ENCODE data around the gene AGBL3.

AGBL3 gene

GRCh38 chr7:134946260-134946659 is 40.0 kb upstream of the AGBL3 start:
- ChIA-PET CTCF (no interaction called here), POLR2A (no interaction called here)
- DNase-seq (ENCODE audit: extremely low spot score), result no peak
- no peak for TF ChIP-seq ELF4 (IDR thresholded peaks at IDR 0.05)
- TF ChIP-seq ARNT (IDR thresholded peaks at IDR 0.05), result no peak
- no peak for TF ChIP-seq CTBP1 (IDR thresholded peaks at IDR 0.05; ENCODE audit: borderline replicate concordance)
- TF ChIP-seq TARDBP (IDR thresholded peaks at IDR 0.05), result no peak
- TF ChIP-seq SUZ12 (IDR thresholded peaks at IDR 0.05), result no peak
- TF ChIP-seq NFRKB (IDR thresholded peaks at IDR 0.05), result no peak
- no peak for TF ChIP-seq HDGF (IDR thresholded peaks at IDR 0.05; ENCODE audit: borderline replicate concordance)
- no peak for TF ChIP-seq LEF1 (IDR thresholded peaks at IDR 0.05; ENCODE audit: borderline replicate concordance)
- TF ChIP-seq BHLHE40 (IDR thresholded peaks at IDR 0.05; ENCODE audit: borderline replicate concordance), result no peak
- TF ChIP-seq PKNOX1 (IDR thresholded peaks at IDR 0.05), result no peak
- TF ChIP-seq FOXA1 (IDR thresholded peaks at IDR 0.05), result no peak
- no peak for TF ChIP-seq L3MBTL2 (conservative IDR thresholded peaks at IDR 0.05)
- TF ChIP-seq SP1 (IDR thresholded peaks at IDR 0.05), result no peak
- TF ChIP-seq FOXM1 (IDR thresholded peaks at IDR 0.05; ENCODE audit: borderline replicate concordance), result no peak
- TF ChIP-seq FOXK2 (IDR thresholded peaks at IDR 0.05), result no peak
- no peak for TF ChIP-seq ZNF384 (IDR thresholded peaks at IDR 0.05)

DNA sequence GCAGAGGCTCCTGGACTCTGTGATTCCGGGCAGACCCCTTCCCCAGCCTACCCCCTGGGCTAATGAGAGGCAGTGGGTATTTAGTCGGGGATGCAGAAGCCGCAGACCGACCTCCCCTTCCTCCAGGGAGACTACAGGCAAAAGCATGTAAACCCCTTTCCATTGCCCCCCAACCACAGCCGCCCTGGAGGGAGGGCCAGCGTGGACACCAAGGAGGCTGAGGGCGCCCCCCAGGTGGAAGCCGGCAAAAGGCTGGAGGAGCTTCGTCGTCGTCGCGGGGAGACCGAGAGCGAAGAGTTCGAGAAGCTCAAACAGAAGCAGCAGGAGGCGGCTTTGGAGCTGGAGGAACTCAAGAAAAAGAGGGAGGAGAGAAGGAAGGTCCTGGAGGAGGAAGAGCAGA is 39.0 kb upstream of the AGBL3 start:
- DNase-seq (ENCODE audit: extremely low spot score), result no peak
- POLR2A ChIA-PET, result no interaction called here
- TF ChIP-seq FOXM1 (IDR thresholded peaks at IDR 0.05; ENCODE audit: borderline replicate concordance) (no peak), PKNOX1 (IDR thresholded peaks at IDR 0.05) (no peak), ARNT (IDR thresholded peaks at IDR 0.05) (no peak), ZNF384 (IDR thresholded peaks at IDR 0.05) (no peak), CTBP1 (IDR thresholded peaks at IDR 0.05; ENCODE audit: borderline replicate concordance) (no peak), SUZ12 (IDR thresholded peaks at IDR 0.05) (no peak), FOXA1 (IDR thresholded peaks at IDR 0.05) (no peak), SP1 (IDR thresholded peaks at IDR 0.05) (no peak), TARDBP (IDR thresholded peaks at IDR 0.05) (no peak)
- CTCF ChIA-PET, result no interaction called here

GRCh38 chr7:134947831-134948230 is 38.5 kb upstream of the AGBL3 start:
- ChIA-PET CTCF (no interaction called here), POLR2A (no interaction called here)
- TF ChIP-seq NFRKB (IDR thresholded peaks at IDR 0.05), result no peak
- no peak for TF ChIP-seq TARDBP (IDR thresholded peaks at IDR 0.05)
- no peak for TF ChIP-seq SP1 (IDR thresholded peaks at IDR 0.05)
- DNase-seq (ENCODE audit: extremely low spot score), result no peak

GRCh38 chr7:134948246-134948645 is 38.1 kb upstream of the AGBL3 start:
- CTCF ChIA-PET, result no interaction called here
- no peak for DNase-seq (ENCODE audit: extremely low spot score)

DNA sequence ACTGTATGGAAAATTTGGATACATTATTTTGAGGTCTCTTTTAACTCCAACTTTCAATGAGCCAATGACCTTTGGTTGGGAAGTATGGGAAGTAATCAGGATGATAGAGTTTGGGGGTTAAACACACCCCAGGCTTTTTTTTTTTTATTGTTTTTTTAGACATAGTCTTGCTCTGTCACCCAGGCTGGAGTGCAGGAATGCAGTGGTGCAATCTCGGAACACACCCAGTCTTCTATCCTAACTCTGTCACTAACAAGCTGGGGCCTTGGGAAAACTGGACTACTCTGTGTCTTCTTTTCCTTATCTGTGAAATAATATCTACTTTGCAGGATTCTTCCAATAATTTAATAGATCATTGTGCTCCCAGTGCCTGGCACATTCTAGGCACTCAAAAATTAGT is 37.6 kb upstream of the AGBL3 start:
- ChIA-PET CTCF (no interaction called here), POLR2A (no interaction called here)
- no peak for TF ChIP-seq ZNF384 (IDR thresholded peaks at IDR 0.05)
- TF ChIP-seq FOXM1 (IDR thresholded peaks at IDR 0.05; ENCODE audit: borderline replicate concordance), result no peak
- DNase-seq (ENCODE audit: extremely low spot score), result no peak

More at GRCh38 chr7:134948246-134948645, 38.1 kb upstream of the AGBL3 start:
- TF ChIP-seq TARDBP (IDR thresholded peaks at IDR 0.05), result no peak
- no peak for TF ChIP-seq SP1 (IDR thresholded peaks at IDR 0.05)
- no peak for TF ChIP-seq SUZ12 (IDR thresholded peaks at IDR 0.05)
- no peak for TF ChIP-seq HDGF (IDR thresholded peaks at IDR 0.05; ENCODE audit: borderline replicate concordance)
- no peak for TF ChIP-seq ZNF384 (IDR thresholded peaks at IDR 0.05)
- no peak for TF ChIP-seq LEF1 (IDR thresholded peaks at IDR 0.05; ENCODE audit: borderline replicate concordance)
- TF ChIP-seq NFRKB (IDR thresholded peaks at IDR 0.05), result no peak
- TF ChIP-seq FOXM1 (IDR thresholded peaks at IDR 0.05; ENCODE audit: borderline replicate concordance), result no peak
- no peak for TF ChIP-seq FOXA1 (IDR thresholded peaks at IDR 0.05)
- no peak for TF ChIP-seq BHLHE40 (IDR thresholded peaks at IDR 0.05; ENCODE audit: borderline replicate concordance)
- POLR2A ChIA-PET, result no interaction called here

GRCh38 chr7:134949171-134949570 is 37.1 kb upstream of the AGBL3 start:
- ChIA-PET POLR2A (no interaction called here), CTCF (no interaction called here)
- DNase-seq (ENCODE audit: extremely low spot score), result no peak
- TF ChIP-seq CTBP1 (IDR thresholded peaks at IDR 0.05; ENCODE audit: borderline replicate concordance), result no peak
- no peak for TF ChIP-seq FOXM1 (IDR thresholded peaks at IDR 0.05; ENCODE audit: borderline replicate concordance)
- TF ChIP-seq SUZ12 (IDR thresholded peaks at IDR 0.05), result no peak
- no peak for TF ChIP-seq HDGF (IDR thresholded peaks at IDR 0.05; ENCODE audit: borderline replicate concordance)
- TF ChIP-seq NFRKB (IDR thresholded peaks at IDR 0.05), result no peak
- no peak for TF ChIP-seq FOXA1 (IDR thresholded peaks at IDR 0.05)
- TF ChIP-seq PKNOX1 (IDR thresholded peaks at IDR 0.05), result no peak
- TF ChIP-seq LEF1 (IDR thresholded peaks at IDR 0.05; ENCODE audit: borderline replicate concordance), result no peak
- no peak for TF ChIP-seq BHLHE40 (IDR thresholded peaks at IDR 0.05; ENCODE audit: borderline replicate concordance)
- TF ChIP-seq ZNF384 (IDR thresholded peaks at IDR 0.05), result no peak
- TF ChIP-seq L3MBTL2 (conservative IDR thresholded peaks at IDR 0.05), result no peak
- TF ChIP-seq FOXK2 (IDR thresholded peaks at IDR 0.05), result no peak
- no peak for TF ChIP-seq ELF4 (IDR thresholded peaks at IDR 0.05)
- no peak for TF ChIP-seq SP1 (IDR thresholded peaks at IDR 0.05)

Data from HEK293T (cell line).